Measurements from ENCODE around the gene RAB4A. TPM values are rescaled to one million over a fixed set of nuclear protein-coding genes. Genes with fewer than 3 reads are reported as not detected.
"Not testable (repeated sequence)": the region's sequence is repeated elsewhere in the genome, so short reads cannot be mapped to it uniquely, and the experiment has no call there.

The RAB4A gene
- total RNA-seq, 1 donor from 2014 or later: 28.2 TPM

DNA sequence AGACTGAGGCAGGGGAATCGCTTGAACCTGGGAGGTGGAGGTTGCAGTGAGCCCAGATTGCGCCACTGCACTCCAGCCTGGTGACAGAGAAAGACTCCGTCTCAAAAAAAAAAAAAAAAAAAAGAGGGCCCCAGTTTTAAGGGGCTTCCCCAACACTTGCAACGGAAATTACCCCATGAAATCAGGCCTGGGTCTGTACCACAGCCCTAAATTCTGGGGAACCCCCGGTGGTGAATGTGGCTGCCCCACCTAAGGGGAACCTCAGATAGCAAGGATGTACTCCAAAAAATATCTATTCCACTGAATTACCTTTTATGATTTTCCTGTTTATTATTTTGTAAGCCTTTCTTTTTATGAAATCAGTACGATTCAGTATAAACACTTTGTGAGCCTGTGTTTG, 56.9 kb downstream of the RAB4A start:
- intact Hi-C loops (cut with micrococcal nuclease): not testable (repeated sequence)

DNA sequence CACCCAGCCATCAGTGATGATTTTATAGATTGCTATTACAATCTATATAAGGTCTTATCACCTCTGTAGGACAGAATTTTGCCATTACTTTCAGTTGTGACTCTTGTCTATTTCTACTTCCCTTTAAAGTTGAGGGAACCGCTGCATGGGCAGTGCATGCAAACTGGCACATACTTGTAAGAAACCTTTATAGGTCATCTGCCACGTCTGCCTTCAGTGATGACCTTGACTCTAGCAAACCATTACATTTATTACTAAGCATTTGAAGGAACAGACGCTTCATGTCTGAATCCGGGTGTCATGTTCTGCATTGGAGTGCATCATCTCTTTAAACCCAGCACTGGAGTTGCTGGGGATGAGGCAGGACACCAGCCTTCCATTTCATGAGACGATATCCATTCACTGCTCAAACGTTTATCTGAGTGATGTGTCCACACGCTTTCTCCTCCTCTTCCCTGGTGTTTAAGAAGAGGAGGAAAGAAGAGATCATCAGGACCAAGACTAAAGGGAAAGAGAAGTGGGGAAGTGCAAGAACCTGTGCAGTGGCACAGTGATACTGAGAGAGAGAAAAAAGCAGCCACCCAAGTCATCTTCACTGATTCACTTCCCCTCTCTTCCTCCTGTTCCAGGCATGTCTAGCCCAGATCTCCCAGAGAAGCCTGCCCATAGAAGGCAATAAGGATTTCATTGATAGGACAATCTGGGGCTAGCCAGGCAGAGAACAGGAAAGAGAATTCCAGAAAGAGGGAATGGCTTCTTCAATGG, 57.9 kb downstream of the RAB4A start:
- intact Hi-C loops (cut with micrococcal nuclease): no loop called here

DNA sequence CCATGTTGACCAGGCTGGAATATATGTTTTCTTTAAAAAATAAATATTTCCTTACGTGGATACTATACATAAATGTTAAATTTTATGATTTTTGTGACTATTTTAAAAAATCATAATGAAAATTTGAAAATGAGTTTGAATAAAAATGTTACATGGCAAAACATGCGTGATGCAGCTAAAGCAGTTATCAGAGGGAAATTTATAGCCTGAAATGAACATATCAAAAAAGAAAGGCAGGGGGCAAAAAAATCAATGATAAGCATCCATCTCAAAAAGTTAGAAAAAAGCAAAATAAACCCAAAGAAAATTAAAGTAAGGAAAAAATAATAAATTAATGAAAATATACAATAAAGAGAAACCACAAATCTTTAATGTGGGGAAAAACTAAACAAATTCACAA, 63.4 kb downstream of the RAB4A start:
- intact Hi-C loops (cut with micrococcal nuclease): no loop called here

DNA sequence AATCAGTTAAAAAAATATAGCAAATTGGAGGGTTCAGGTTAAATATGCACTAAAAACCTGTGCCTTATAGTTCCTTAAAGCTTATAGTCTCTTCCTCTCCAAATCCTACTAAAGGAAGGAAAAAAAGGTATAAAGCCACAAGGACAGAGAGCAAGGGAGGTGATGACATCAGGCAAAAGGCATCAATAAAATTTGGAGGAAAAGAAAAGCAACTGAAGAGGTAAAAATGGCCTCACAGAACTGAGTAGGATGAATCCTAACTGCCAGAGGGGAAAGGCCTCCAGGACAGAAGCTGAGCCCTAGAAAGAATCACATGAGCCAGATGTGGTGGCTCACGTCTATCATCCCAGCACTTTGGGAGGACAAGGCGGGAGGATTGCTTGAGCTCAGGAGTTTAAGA, 63.8 kb downstream of the RAB4A start:
- intact Hi-C loops (cut with micrococcal nuclease): no loop called here

DNA sequence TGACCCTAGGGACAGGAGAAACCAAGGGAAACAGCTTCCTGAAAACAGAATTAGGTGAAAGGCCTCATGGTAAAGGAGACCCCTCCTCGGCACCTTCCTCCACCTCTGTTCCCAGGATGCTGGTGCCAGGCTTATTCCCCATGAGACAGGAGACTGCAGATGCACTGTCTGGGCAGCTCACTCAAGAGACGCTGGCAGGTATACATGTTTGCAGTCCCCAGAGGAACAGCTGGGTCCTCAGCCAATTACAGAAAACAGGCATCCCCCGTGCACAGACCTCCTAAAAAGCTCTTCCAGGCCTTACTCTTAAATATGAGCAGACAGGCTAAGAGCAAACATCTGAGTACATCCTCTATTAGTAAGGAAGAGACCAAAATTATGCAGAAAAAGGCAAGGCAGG, 65.4 kb downstream of the RAB4A start:
- intact Hi-C loops (cut with micrococcal nuclease): no loop called here

DNA sequence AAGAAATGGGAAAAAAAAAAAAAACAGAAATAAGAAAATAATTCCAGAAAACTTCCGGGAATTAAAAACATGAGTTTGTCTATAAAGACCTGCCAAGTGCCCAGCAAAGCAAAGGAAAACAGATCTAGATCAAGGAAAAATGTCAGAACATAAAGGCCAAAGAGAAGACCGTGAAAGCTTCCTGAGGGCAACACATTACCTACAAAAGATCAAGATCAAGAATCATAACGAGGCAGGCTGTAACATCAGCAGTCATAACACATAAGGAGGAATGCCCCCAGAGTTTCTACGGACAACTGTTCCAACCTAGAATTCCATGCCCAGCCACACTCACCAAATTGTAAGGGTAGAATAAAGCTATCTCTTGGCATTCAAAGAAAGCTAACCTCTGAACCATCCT, 68.2 kb downstream of the RAB4A start:
- intact Hi-C loops (cut with micrococcal nuclease): no loop called here

DNA sequence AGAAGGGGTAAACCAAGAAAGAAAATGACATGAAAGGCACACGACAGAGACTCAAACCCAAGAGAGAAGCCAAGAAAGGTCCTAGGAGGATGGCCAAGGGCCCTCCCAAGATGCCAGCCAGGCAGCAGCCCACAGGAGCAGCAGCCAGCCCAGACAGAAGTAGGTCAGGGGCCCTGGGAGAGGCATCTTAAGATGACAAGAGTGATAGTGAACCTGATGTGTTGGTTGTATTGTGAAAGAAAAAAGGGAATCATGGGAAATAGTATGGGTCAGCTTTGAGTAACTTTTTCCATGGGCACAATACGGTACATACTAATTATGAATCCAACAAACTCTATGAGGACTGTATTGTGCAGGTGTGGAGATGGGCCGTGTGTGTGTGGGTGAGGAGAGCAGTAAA, 68.6 kb downstream of the RAB4A start:
- intact Hi-C loops (cut with micrococcal nuclease): no loop called here

DNA sequence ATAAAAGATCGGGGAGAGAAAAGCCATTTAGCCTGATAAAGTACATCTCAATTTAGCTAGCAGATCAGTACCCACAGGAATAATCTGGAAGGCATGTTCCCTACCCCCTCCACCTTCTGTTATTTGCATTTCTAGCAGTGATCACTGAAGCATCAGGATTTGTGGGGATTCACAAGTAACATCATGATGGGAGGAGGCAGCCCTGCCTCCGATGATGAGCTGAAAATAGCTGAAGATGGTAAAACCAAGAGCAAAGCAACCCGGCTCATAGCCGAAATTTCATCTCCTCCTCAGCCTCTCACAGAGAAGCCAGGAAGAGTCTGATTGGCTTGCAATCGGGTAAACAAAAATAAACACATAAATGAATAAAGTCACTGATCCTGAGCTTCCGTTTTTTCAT, 69.6 kb downstream of the RAB4A start:
- intact Hi-C loops (cut with micrococcal nuclease): loop anchor here (5.0 to 10.0 kb wide), 3 partner anchors 88 to 933 kb away; partner anchors contain the start of genes GALNT2 and TRIM11

DNA sequence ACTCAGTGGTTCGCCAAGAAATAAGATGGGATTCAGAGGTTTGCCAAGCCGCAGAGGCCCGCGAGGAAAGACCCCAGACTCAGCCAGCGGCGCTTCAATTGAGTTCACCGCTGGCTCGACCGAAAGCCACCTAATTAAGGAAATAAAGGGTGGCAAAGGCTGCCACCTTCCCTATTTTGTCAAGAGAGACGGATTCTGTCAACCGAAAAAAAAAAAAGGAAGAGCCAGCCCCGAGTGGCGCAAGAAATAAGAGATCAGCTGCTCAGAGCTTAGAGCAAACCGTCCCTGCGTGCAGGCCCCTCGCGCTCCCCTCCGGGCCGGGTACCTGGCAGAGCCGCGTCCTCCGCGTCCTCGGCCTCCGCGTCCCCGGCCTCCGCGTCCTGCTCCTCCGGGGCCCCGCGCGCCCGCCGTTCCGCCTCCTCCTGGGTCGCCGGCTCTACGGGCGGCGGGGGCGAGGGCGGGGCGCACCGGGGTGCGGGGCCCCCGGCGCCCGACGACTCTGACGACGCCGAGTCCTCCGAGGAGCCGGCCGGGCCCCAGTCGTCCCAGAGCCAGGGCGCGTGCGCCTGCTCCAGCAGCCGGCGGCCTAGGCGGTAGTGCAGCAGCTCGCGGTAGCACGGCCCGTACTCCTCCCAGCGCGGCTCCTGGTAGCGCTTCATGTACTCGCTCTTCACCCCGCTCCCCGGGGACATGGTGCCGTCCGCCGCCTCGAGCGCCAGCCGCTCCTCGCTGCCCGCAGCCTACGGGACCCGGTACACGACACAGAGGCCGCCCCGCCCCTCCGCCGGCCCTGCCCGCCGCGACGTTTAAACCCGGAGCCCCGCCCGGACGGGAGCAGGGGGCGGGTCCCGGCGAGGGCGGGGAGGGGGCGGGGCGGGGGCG, 71.1 kb downstream of the RAB4A start:
- intact Hi-C loops (cut with micrococcal nuclease): loop anchor here (1.0 to 10.0 kb wide), 8 partner anchors 17 to 935 kb away; partner anchors contain the start of genes GALNT2, RAB4A, TAF5L and TRIM11

DNA sequence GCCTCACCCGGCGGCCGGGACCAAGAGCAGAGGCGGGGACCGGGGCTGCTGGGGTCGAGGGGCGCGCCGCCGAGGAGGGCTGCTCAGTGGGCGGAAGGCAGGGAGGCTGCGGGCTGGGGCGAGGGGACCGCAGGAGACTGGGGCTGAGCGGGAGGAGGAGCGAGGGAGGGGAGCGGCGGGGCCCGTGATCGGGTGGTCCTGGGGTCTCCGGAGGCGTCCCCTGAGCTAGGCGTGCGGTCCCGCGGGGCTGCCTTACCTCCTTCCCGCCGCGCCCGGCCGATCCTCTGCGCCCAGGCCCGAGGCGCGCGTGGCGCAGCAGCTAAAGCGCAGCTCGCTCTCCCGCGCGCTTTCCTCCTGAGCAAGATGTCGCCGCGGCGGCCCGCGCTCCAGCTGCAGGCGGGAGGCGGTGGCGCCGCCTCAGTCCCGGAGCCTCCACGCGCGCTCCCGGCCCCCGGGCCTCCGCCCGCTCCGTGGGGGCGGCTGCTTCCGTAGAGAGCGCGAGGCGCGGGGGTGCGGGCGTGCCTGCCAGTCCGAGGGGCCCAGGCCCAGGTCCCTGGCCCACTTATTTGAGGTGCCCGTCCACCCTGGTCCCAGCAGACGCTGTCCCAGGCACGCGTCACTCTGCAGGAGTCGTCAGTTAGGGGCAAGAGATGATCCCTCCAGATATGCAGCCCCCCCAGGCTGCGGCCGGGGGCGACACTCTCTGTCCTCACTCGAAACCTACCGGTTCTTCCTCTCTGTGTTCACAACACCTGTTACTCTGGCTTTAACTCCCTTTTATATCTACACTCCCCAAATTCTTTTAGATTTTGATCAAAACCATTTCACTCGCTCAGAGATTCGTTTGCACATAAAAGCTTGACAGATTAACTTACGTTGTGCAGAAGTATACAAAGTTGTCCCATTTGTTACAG, 72.0 kb downstream of the RAB4A start, which contains the start of gene CCSAP:
Gene CCSAP, minus strand, starts transcription at position 392 of the 914 bp plus-strand sequence. CDS start 582 bp downstream, outside the sequence.
- intact Hi-C loops (cut with micrococcal nuclease): loop anchor here (1.0 to 10.0 kb wide), 9 partner anchors 18 to 936 kb away; partner anchors contain the start of genes GALNT2, NUP133, RAB4A and TAF5L

DNA sequence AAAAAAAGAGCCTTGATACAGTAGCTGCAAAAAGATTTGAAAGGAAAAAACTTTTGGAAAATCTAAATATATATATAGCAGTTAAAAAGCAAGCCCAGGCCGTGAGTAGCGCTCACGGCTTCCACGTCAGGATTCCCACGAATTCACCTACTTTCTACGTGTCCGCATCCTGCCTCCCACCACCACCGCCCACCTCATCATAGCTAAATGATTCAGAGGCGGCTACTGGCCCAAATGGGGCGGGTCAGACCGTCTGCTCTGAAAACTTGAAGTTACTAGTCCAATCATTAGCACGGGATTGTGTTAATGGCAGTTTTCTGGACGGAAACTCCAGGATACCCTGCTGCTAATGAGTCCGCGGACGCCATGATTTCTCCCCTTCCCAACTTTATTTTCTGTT, 73.2 kb downstream of the RAB4A start:
- intact Hi-C loops (cut with micrococcal nuclease): loop anchor here (5.0 to 10.0 kb wide), 3 partner anchors 92 to 937 kb away; partner anchors contain the start of genes GALNT2 and TRIM11

DNA sequence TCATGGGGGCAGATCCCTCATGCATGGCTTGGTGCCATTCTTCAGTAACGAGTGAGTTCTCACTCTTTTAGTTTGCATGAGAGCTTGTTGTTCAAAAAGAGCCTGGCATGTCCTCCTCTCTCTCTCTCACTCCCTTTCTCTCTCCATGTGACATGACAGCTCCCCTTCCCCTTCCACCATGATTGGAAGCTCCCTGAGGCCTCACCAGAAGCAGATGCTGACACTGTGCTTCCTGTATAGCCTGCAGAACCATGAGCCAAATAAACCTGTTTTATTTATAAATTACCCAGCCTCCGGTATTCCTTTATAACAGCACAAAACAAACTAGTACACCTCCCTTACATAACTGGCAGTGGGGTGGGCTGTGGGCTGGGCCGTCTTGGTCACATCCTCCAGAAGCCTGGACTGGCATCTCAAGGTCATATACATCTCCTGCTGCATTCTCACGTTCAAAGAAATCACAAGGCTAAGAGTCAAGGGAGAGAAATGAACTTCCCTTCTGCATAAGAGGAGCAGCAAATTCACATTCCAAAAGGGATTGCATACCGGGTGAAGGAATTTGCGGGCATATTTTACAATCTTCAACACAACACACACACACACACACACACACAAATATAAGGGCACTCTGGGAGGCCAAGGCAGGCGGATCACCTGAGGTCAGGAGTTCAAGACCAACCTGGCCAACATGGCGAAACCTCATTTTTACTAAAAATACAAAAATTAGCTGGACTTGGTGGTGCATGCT, 74.2 kb downstream of the RAB4A start:
- intact Hi-C loops (cut with micrococcal nuclease): loop anchor here (5.0 to 10.0 kb wide), 3 partner anchors 93 to 938 kb away; partner anchors contain the start of genes GALNT2 and TRIM11

DNA sequence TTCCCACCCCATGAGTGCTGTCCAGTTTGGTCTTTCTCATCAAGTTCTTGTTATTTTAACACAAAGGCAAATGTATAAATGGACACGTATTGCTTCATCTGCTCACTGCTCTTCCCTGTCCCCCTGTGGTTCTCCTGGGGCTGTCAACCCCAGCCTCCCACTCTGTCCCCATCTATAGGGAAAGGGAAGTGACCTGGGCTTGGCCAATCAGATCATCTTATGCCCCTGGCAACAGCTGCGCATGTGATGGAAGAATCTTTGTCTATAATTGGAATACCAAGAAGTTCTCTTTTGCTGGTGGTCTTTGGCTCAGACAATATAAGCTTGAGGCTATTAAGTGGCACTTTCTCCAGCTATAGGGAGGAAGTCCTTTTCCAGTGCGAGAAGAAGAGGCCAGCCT, 76.6 kb downstream of the RAB4A start:
- intact Hi-C loops (cut with micrococcal nuclease): loop anchor here (10.0 kb wide), 1 partner anchor 717 kb away; the partner anchor contains the start of gene GALNT2

DNA sequence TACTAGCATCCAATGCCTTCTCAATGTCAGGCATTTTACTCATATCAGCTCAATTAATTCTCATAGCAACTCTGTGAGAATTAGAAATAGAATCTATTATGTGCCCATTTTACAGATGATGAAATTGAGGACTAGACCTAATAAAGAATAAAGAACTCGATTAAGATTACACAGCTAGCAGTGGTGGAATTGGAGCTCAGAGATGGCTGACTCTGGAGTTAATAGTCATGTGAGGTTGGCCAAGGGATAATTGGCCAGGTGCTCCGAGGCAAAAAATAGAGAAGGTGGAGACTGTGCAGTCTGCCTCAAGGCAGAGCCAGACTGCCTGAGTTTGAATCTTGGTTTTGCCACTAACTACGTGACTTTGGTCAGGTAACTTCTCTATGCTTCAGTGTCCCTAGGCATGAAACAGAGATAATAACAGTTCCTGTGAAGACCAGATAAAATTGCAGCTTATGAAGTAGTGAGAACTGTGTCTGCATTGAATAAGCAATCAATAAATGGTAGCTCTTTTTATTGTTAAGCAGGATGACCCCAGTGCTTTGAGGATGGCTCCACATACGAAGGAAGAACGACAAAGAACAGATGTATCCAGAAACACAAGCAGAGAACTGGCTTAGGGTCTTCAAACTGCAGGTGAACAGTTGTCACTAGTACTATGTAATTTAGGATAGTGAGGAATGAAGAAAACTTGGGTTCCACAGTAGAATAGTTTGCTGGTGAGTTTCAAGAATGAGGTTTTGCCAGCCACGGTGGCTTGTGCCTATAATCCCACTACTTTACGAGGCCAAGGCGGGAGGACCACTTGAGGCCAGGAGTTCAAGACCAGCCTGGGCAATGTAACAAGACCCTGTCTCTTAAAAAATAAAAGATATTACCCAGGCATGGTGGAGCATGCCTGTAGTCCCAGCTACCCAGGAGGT, 78.8 kb downstream of the RAB4A start:
- intact Hi-C loops (cut with micrococcal nuclease): loop anchor here (10.0 kb wide), 1 partner anchor 715 kb away; the partner anchor contains the start of gene GALNT2

DNA sequence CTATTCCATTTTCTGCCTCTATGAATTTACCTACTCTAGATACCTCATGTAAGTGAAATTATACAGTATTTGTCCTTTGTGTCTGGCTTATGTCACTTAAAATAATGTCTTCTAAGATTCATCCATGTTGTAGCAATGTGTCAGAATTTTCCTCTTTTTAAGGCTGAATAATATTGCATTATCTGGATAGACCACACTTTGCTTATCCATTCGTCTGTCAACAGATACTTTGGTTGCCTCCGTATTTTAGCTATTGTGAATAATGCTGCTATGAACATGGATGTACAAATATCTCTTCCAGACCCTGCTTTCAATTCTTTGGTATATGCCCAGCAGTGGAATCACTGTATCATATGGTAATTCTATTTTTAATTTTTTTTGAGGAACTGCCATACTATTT, 82.1 kb downstream of the RAB4A start:
- intact Hi-C loops (cut with micrococcal nuclease): no loop called here

DNA sequence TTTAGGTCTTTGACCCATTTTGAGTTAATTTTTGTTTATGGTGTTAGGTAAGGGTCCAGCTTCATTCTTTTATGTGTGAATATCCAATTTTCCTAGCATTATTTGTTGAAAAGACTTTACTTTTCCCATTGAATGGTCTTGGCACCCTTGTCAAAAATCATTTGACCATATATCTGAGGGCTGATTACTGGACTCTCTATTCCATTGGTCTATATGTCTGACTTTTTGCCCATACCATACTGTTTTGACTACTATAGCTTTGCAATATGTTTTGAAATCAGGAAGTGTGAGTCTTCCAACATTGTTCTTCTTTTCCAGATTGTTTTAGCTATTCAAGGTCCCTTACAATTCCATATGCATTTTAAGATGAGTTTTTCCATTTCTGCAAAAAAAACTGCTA, 83.3 kb downstream of the RAB4A start:
- intact Hi-C loops (cut with micrococcal nuclease): no loop called here

Data from T-helper 2 cell treated with Interferon-gamma antibody and Interleukin-4, amounts not matched to agents 100 ng/mL and 5 ng/mL, for 36 hours (primary cell).